HK-2 (cell line): ENCODE results near the gene ACADVL.
A peak's percentile ranks its signal among the peaks of the same experiment; 100 is the strongest.
"Not testable (repeated sequence)": the region's sequence is repeated elsewhere in the genome, so short reads cannot be mapped to it uniquely, and the experiment has no call there.

ENCODE experiments used
- DNase-seq: peaks from one replicate; pipeline ENCODE4 v3.0.0-alpha.2; 2018; ENCODE audit not compliant: unreplicated experiment

The ACADVL gene

DNA sequence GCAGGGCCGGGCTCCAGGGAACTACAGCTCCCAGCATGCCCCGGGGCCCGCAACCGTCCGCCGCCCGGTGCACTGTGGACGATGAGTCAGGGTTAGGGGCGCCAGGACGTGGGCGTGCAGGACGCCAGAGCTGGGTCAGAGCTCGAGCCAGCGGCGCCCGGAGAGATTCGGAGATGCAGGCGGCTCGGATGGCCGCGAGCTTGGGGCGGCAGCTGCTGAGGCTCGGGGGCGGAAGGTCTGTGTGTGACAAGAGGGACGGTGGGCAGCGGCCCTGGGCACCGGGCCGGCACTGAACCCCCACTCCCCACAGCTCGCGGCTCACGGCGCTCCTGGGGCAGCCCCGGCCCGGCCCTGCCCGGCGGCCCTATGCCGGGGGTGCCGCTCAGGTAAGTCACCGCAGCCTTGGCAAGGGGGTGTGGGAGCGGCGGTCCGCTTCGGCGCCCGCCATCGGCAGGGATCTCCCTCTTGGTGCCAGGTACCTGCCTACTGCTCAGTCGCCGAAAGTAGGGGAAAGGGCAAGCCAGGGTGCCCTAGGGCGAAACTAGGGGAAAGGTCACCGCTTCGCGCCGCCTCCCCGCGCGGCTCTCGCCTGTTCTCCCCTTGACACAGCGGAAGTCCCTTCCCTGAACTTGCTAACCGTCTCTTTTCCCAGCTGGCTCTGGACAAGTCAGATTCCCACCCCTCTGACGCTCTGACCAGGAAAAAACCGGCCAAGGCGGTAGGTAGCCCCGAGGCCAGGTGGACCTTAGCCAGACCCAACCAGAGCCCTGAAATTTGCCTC, at the start of gene ACADVL, which contains the start of gene DLG4:
Gene ACADVL (plus strand): TSS at position 127 of the 781 bp plus-strand sequence. CDS start 47 bp downstream, at position 174.
Gene DLG4 (minus strand): TSS at position 25 of the 781 bp plus-strand sequence.
- peak; percentile 93 for DNase-seq

DNA sequence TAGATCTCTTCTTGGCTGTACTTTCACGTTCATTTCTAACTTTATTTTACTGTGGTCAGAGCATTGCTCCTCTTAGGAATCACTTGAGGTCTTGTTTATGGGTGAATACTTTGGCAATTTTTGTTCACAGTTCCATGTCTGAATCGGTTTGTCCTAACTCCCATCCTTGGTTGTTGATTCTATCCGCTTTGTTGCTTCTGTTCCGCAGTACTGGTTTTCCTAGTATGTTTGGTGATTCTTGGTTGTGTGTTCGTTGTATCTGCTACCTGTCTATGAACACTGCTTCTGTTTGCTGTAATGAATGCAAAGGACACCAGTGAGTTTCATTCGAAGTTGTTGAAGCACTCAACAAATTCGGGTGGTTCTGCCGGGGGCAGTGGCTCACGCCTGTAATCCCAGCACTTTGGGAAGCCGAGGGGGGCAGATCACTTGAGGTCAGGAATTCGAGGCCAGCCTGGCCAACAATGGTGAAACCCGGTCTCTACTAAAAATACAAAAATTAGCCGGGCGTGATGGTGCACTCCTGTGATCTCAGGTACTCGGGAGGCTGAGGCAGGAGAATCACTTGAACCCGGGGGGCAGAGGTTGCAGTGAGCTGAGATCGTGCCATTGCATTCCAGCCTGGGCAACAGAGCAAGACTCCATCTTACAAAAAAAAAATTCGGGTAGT, 47.1 kb upstream of the ACADVL start:
- not testable (repeated sequence) for DNase-seq

DNA sequence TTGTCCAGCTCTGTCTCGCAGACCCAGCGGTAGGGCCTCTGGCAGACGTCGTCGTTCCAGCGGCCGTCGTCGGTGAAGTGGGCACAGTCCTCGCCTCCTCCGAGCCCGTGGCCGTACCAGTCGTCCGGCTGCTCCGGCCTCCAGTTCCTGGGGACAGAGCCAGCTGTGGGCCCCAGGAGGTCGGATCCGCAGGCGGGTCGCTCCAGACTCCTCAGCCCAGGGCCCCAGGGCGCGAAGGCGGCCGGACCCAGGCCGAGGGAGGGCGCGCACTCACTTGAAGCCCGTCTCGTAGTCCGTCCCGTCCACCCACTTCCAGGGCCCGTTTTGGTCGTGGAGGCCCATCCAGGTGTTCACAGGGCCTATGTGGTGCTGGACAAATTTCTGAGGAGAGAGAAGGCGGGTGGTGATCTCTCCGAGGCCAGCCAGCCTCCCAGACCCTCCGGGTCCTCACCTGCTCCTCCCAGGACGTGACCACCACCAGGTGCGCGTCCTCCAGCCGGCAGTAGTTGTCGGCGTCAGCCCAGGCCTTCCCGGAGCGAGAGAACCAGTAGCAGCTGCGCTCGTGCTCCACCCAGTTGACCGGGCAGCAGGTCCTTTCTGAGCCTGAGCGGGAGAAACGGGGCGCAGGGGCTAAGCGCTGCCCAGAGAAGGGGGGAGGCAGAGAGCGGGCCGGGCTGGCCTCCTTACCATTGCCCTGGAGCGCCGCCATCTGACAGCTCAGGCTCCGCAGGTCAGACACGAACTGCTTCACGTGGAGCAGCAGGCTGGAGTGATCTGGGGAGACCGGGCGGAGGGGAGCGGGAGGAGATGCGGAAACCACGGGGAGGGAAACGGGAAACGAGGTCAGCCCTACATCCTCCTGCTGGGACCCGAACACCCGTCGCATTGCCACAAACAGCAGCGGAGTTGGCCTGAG, 45.8 kb upstream of the ACADVL start:
- DNase-seq, result no peak

DNA sequence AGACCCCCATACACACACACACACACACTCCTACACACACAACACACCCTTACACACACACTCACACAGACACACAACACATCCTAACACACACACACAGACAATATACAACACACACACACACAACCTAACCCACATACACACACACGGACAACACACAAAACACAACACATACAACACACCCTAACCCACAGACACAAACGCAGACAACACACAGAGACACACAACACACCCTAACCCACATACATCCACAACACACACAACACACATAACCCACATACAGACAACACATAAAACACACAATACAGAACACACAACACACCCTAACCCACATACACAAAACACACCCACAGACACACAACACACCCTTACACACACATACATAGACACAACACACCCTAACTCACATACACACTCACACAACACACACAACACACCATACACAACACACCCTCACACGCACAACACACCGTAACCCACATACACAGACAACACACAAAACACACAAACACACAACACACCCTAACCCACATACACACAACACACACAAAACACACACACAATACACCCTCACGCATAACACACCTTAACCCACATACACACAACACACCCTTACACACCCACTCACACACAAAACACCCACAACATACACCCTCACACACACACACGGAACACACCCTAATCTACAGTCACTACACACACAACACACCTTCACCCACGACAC, 45.0 kb upstream of the ACADVL start:
- DNase-seq, result no peak

DNA sequence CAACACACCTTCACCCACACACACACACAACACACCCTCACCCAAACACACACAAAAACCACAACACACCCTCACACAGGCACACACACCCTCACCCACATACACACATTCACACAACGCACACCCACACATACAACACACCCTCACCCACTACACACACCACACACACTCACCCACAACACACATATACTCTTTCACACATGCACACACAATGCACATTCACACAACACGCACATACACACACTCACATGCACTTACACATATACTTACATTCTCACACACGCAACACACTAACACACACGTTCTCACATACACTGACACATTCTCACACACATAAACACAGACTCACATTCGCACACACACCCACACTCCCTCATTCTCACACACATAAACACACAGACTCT, 44.4 kb upstream of the ACADVL start:
- no peak for DNase-seq

DNA sequence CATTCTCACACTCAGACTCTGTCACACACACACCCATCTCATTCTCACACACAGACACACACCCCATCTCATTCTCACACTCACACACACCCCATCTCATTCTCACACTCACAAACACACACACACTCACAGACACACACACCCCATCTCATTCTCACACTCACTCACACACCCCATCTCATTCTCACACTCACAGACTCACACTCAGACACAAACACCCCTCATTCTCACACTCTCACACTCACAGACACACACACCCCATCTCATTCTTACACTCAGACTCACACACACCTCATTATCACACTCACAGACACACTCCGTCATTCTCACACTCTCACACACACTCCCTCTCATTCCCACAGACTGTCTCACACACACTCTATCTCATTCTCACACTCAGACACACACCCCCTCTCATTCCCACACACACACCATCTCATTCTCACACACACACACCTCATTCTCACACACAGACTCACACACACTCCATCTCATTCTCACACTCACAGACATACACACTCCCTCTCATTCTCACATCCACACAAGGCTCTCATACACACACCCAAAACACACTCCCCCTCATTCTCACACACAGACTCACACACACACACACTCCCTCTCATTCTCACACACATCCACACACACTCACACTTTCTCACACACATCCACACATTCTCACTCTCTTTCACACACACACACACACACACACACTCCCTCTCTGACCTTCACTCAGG, 43.5 kb upstream of the ACADVL start:
- DNase-seq, result no peak

DNA sequence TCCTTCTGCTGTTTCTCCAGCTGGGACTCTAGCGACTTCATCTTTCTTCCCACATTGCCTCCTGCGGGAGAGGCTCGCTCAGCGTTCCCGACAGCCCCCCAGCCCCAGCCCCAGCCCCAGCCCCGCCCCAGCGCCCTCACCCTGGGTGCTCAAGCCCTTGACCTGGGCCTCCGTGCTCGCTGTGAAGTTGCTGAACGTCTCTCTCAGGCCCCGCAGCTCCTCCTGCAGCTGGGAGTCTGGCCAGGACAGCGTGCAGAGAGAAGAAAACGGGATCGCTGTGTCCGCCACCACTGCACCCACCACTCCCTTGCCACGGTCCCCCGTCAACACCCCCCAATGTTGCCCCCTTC, 42.9 kb upstream of the ACADVL start:
- DNase-seq, result no peak

DNA sequence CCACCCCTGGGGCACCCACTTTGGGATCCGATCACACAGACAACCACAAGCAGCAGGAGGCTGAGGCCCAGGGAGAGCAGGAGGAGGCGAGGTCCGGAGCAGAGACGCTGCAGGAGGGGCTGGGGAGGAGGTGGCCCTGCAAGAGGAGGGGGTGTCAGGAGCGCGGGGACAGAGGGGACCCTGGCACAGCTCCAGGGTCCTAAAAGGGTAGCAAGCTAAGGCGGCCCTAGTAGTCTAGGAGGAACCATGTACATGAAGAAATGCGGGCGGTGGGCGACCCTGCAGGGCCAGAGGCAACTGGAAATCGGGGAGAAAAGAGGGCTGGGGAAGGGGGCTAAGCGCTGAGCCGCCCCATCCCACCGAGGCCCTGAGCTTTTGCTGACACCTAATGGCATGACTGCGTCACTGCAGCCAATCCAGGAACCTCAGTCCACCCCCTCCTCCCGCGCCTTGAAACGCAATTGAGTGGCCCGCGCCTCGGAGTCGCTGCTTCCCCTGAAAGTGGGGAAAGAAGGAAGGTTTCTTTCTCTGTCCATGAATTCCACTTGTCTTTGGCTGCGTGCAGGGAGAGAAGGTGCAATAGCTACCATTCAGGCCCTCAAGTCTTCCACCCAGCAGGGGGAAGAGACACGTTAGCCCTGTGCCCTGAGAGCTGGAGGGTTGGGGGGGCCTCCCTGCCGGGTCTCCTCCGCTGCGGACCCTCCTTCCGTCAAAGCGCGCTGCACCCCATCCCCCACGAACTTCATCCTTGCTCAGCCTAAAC, 42.4 kb upstream of the ACADVL start:
- DNase-seq, result peak; percentile 55

DNA sequence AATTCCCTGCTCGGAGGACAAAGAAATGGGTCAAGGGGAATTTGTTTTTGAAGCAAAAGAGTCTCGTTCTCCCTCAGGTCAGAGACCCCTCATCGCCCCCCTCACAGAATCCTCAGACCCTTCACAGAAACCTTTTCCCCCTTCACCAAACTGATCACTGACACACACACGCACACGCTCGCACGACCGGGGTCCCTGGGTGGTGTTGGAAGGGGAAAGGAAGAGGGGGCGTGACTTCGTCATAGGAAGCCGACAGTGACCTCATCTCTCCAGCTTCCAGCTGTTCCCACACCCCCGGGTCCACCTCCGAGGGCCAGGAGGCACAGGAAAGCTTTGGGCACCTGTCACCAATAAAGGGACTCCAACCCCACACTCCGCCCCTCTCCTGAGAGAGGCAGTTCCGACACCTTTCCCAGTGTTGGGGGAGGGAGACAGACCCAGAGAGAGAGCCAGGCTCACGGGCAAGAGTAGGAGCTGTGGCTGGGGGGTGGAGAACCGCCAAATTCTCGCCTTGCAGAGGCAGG, 41.7 kb upstream of the ACADVL start:
- no peak for DNase-seq

DNA sequence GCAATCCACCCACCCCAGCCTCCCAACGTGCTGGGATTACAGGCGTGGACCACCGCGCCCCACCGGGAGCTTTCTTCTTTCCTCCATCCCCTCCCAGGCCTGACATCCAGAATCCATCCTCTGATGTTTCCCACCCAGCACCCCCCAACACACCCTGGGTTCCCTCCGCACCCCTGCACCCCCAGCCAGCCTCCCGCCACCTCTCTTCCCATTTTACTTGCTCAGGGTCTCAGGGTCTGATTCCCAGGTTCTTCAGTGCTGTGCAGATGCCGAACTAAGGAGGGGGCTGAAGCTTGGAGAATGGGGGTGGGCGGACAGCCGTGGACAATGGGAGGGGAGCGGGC, 40.8 kb upstream of the ACADVL start:
- no peak for DNase-seq

DNA sequence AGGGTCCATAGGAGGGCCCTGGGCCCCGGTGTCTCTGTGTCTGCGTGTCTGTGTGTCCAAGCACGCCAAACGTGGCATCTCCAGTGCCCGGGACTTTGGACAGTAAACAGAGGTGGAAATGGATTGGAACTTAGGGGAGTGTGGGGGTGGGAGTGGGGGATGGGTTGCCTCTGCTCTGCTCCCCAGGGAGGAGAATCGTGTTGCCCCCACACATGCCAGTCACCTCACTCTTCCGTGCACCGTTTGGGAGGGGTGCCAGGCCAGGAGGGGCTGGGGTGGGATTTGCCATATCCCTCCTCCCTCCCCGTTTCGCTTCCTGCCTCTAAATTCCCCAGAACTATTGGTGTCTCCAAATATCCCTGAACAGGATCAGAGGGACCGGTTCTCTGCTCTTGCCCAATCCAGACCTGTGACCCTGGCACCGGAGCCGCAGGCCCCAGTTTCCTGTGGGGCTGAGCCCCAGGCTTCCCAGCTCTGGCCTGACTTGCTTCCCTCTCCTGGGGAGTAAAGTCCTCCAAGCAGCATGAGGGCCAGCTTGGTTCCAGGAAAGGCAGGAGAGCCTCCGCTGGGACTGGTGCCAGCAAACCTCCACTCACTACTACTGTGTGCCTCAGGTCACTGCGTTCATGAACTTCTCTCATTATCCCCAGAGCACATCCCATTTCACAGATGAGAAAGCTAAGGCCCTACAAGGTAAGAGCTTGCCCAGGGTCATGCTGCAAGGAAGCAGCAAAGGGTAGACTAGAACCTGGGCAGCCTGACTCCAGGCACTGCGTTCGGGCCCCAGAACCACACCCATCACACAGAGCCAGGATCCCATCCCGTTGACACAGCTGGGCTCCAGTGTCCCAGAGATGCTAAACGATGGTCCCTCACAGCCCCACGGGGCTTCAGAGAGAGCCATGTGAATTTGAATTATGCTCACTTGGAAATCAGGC, 40.2 kb upstream of the ACADVL start, which contains the start of gene ASGR1:
Gene ASGR1 (minus strand): TSS at position 54 of the 938 bp plus-strand sequence. CDS start 807 bp downstream, outside the sequence.
- DNase-seq, result no peak

DNA sequence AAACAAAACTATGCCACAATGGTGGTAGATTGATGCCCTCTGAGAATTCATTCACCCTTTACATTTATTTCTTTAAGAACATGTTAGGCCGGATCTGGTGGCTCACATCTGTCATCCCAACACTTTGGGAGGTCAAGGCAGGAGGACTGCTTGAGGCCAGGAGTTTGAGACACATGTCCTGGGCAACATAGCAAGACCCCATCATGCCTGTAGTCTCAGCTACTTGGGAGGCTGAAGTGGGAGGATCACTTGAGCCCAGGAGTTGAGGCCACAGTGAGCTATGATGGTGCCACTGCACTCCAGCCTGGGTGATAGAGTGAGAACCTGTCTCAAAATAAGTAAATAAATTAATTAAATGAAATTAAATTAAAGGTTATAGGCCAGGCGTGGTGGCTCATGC, 37.6 kb upstream of the ACADVL start:
- not testable (repeated sequence) for DNase-seq

DNA sequence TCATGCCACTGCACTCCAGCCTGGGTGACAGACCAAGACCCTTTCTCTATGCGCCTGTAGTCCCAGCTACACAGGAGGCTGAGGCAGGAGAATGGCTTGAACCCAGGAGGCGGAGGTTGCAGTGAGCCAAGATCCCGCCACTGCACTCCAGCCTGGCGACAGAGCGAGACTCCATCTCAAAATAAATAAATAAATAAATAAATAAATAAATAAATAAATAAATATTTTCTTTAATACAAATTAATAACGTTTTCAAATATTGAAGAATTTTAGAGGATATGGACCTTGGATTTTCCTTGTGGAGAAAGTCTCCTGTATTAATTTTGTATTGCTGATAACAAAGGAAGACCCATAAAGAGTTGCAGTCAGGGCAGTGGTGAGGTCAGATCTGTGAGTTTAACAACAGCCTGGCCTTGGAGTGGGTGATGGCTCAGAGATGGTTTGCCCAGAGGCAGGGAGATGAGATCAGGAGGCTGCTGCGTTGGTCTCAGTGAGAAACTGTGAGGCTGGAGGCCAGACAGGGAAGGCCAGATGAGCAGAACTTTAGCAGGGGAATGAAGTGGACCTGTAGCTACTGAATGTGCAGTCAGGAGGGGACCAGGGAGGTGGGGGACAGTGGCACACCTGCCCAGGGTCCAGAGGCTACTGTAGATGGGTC, 36.2 kb upstream of the ACADVL start:
- peak; percentile 22 for DNase-seq

DNA sequence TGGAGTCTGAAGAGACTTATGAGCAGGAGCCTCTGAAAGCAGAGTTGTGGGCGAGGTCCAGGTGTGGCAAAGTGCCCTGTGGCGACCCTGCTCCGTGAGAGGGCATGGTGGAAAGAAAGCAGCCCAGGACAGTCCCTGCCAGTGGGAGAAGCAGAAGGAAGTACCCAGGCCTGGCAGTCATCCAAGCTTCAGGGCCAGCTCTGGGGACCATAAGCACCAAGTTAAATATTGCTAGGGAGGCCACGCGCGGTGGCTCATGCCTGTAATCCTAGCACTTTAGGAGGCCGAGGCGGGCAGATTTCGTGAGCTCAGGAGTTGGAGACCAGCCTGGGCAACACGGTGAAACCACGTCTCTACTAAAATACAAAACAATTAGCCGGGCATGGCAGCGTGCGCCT, 35.6 kb upstream of the ACADVL start:
- peak; percentile 79 for DNase-seq

DNA sequence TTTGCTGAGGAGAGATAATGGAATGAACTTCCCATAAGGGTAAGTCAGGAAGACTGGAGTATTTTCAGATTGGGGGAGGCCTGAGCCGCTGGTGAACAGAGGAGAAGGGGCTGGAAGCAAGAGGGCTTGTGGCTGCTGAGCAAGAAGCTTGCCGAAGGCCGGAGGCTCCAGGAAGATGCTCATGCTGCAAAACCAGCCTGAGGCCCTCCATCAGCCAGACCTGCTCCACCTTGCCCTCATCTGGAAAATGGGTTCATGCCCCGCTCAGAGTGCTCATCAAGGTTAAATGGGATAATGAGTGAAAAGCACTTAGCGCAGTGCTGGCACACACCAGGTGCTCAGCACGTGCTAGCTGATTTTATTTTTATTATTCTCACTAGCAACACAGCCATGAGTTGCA, 35.1 kb upstream of the ACADVL start:
- no peak for DNase-seq

DNA sequence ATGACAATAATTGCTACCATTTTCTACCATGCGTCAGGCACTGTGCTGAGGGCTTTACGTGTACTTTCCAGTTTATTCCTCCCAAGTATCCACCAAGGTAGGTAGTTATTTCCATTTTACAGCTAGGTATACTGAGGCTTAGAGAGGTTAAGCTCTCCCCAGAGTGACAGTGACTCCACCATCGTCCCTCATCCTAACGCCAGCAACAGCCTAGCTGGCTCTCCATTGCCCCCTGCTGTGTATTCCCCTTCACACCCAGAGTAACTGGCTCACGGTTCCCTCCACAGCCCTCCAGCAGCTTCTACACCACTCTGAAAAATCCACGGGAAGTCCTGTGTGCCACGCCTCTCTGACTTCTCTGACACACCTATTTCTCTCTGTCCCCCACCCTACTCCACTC, 33.5 kb upstream of the ACADVL start:
- DNase-seq, result no peak

DNA sequence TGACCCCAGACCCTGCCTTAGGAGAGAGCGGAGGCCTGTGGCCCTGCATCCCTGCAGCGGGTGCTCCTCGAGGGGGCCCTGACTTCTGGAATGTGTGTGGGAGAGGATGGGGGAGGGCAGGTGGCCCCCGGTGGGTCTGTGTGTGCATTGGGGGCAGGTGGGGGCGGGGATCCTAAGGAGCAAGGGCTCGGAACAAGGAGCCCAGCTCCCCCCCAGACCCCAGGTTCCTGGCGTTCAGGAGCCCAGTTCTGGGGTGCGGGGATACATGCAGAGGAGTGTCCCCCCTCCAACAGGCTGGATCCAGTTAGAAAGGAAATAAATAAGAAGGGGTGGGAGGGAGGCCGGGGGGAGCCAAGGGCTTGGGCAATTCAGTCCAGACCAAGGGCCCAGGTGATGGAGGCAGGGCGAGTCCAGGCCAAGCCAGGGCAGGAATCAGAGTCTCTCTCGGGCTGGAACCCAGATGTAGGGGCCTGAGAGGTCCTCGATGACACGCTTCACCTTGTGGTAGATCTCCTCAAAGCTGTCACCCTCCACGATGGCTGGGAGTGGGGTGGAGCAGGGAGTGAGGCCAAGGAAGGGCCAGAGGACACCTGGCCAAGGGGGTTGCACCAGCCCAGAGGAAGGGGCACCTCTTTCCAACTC, 29.3 kb upstream of the ACADVL start:
- DNase-seq, result no peak

DNA sequence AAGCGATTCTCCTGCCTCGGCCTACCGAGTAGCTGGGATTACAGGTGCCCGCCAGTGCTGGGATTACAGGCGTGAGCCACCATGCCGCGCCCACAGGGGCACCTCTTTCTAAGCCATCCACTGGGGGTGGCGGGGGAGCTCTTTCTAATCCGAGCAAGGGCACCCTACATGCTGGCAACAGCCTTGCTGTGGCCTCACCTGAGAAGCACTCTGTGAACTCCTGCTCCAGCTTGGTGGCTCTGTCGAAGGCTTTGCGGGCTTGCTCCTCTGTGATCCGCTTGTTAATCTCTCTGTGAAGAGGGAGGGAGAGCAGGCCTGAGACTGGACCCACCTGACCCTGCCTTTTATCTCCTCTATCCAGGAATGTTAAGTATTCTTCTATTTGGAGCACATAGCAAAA, 28.7 kb upstream of the ACADVL start:
- DNase-seq, result no peak
